A549 (cell line): Measurements from ENCODE around the gene BRAF. TPM values are rescaled to one million over a fixed set of nuclear protein-coding genes. Genes with fewer than 3 reads are reported as not detected.
A peak's percentile ranks its signal among the peaks of the same experiment; 100 is the strongest.

Source experiments
- ATAC-seq, 2 experiments: fragments of 200-7000 bp in 1 of 2; fragments of >200 bp in 1 of 2; cut with Nextera tagmentation in 1 of 2; cut with Tn5 transposase in 1 of 2; 3 replicates each; pipeline versions ENCODE4 v1.8.0 to v1.9.1; 2018 to 2020; ENCODE audit warnings: mild to moderate bottlenecking in 1 of 2, moderate library complexity in 1 of 2
- CTCF ChIA-PET: fragments of 300-600 bp; sonication (Branson Sonifier 250); formaldehyde crosslinking; extraction: SDS; loops from one replicate; lab custom pipeline; 2021; ENCODE audit warnings: antibody characterized with exemption, inconsistent platforms; lab: Yijun Ruan, JAX
- POLR2A ChIA-PET: fragments of 350-600 bp; formaldehyde crosslinking; extraction: SDS; loops from one replicate; lab custom pipeline; 2021; ENCODE audit warnings: antibody characterized with exemption, inconsistent platforms; lab: Yijun Ruan, JAX
- DNase-seq, 2 experiments: peaks; one replicate each; pipeline versions ENCODE4 v3.0.0 to v3.0.0-alpha.2; 2011 to 2016; ENCODE audit warnings: low read depth in 1 of 2, low spot score in 1 of 2
- FAIRE-seq: peaks from 2 replicates; lab custom pipeline; 2011; peaks lifted over from hg19 to GRCh38; lab: Jason Lieb, UNC
- H3K27ac ChIP-seq, 2 experiments: fragments of >200 bp; sonication (Bioruptor Twin); formaldehyde crosslinking; 3 replicates each; pipeline ENCODE4 v1.5.1; 2016 to 2017
- H3K4me1 ChIP-seq: fragments of >200 bp; sonication (Bioruptor Twin); formaldehyde crosslinking; 3 replicates; pipeline ENCODE4 v1.6.1; 2016
- H3K4me2 ChIP-seq: fragments of >200 bp; sonication (Bioruptor Twin); formaldehyde crosslinking; 3 replicates; pipeline ENCODE4 v1.6.1; 2016
- H3K4me3 ChIP-seq: fragments of >200 bp; sonication (Bioruptor Twin); formaldehyde crosslinking; 3 replicates; pipeline ENCODE4 v1.5.1; 2016
- H3K9me3 ChIP-seq: fragments of >200 bp; sonication (Bioruptor Twin); formaldehyde crosslinking; 3 replicates; pipeline ENCODE4 v1.6.1; 2016
- BHLHE40 ChIP-seq: IDR thresholded peaks from 2 replicates; pipeline ENCODE4 v1.6.1; 2012; ENCODE audit warnings: low read depth, low read length, inconsistent platforms
- CEBPB ChIP-seq, 2 experiments: fragments of >200 bp in 1 of 2; sonication (Bioruptor Twin) in 1 of 2; formaldehyde crosslinking in 1 of 2; IDR thresholded peaks; 2 replicates each; pipeline ENCODE4 v1.6.1; 2012 to 2016
- CHD2 ChIP-seq: fragments of 150-350 bp; IDR thresholded peaks from 2 replicates; pipeline ENCODE4 v1.6.1; 2014; ENCODE audit warnings: low read length; ENCODE audit not compliant: partially characterized antibody
- ESRRA ChIP-seq: fragments of 150-350 bp; IDR thresholded peaks from 2 replicates; pipeline ENCODE4 v1.6.1; 2014; ENCODE audit warnings: mild to moderate bottlenecking, low read length, borderline replicate concordance
- GATA3 ChIP-seq: IDR thresholded peaks from 2 replicates; pipeline ENCODE4 v1.6.1; 2012; ENCODE audit warnings: borderline replicate concordance
- HDAC2 ChIP-seq: fragments of 200-600 bp; sonication (generic); IDR thresholded peaks from 2 replicates; pipeline ENCODE4 v1.6.1; 2016
- HEYL ChIP-seq: fragments of 250-450 bp; sonication (Bioruptor Pico); IDR thresholded peaks from 2 replicates; pipeline ENCODE4 v1.8.0; 2021; ENCODE audit warnings: mild to moderate bottlenecking, moderate library complexity
- HOXA7 ChIP-seq: fragments of 250-450 bp; sonication (Bioruptor Pico); IDR thresholded peaks from 2 replicates; pipeline ENCODE4 v1.5.0; 2020; ENCODE audit warnings: mild to moderate bottlenecking, moderate library complexity
- JUNB ChIP-seq: fragments of >200 bp; sonication (Bioruptor Twin); formaldehyde crosslinking; IDR thresholded peaks from 2 replicates; pipeline ENCODE4 v1.6.1; 2016
- KDM1A ChIP-seq: fragments of 200-600 bp; sonication (generic); IDR thresholded peaks from 2 replicates; pipeline ENCODE4 v1.6.1; 2016; ENCODE audit warnings: low read depth, mild to moderate bottlenecking
- KDM5A ChIP-seq: fragments of 200-600 bp; sonication (generic); IDR thresholded peaks from 2 replicates; pipeline ENCODE4 v1.6.1; 2016; ENCODE audit warnings: antibody characterized with exemption, mild to moderate bottlenecking
- MAFK ChIP-seq: fragments of 450-650 bp; IDR thresholded peaks from 2 replicates; pipeline ENCODE4 v1.6.1; 2014; ENCODE audit not compliant: partially characterized antibody
- MYC ChIP-seq: IDR thresholded peaks from 2 replicates; pipeline ENCODE4 v1.6.1; 2012; ENCODE audit warnings: mild to moderate bottlenecking, inconsistent platforms, low read length, improper control_type of control experiment, borderline replicate concordance
- PHF8 ChIP-seq: fragments of 200-600 bp; sonication (generic); IDR thresholded peaks from 2 replicates; pipeline ENCODE4 v1.6.1; 2016; ENCODE audit warnings: low read depth, mild to moderate bottlenecking, antibody characterized with exemption, moderate library complexity, borderline replicate concordance
- POLR2A ChIP-seq: IDR thresholded peaks from 2 replicates; pipeline ENCODE4 v1.6.1; 2012; ENCODE audit warnings: mild to moderate bottlenecking, low read length
- POLR2AphosphoS2 ChIP-seq: conservative IDR thresholded peaks from 2 replicates; pipeline ENCODE4 v1.6.1; 2012; ENCODE audit warnings: low read length, improper control_type of control experiment, inconsistent platforms
- RCOR1 ChIP-seq: fragments of 150-350 bp; IDR thresholded peaks from 2 replicates; pipeline ENCODE4 v1.6.1; 2014; ENCODE audit warnings: antibody characterized with exemption, low read length, low read depth
- SREBF2 ChIP-seq: fragments of 450-650 bp; IDR thresholded peaks from 2 replicates; pipeline ENCODE4 v1.6.1; 2014; ENCODE audit warnings: mild to moderate bottlenecking, moderate library complexity
- TFCP2L1 ChIP-seq: fragments of 250-450 bp; sonication (Bioruptor Pico); IDR thresholded peaks from 2 replicates; pipeline ENCODE4 v1.5.0; 2021; ENCODE audit warnings: mild to moderate bottlenecking
- TP53 ChIP-seq: fragments of 250-450 bp; sonication (Bioruptor Pico); IDR thresholded peaks from 2 replicates; pipeline ENCODE4 v1.5.0; 2021; ENCODE audit warnings: mild to moderate bottlenecking, moderate library complexity
- ZC3H11A ChIP-seq: fragments of 450-650 bp; IDR thresholded peaks from 2 replicates; pipeline ENCODE4 v1.6.1; 2014; ENCODE audit warnings: antibody characterized with exemption, mild to moderate bottlenecking
- ZNF302 ChIP-seq: fragments of 250-450 bp; sonication (Bioruptor Pico); IDR thresholded peaks from 2 replicates; pipeline ENCODE4 v1.9.0; 2021; ENCODE audit warnings: inconsistent platforms, mild to moderate bottlenecking, moderate library complexity
- ZSCAN20 ChIP-seq: fragments of 250-450 bp; sonication (Bioruptor Pico); IDR thresholded peaks from 2 replicates; pipeline ENCODE4 v1.8.0; 2022; ENCODE audit warnings: mild to moderate bottlenecking, moderate library complexity
- WGBS: methylation state at CpG from one replicate; pipeline ENCODE4 v1.1.6; 2017; ENCODE audit errors: missing lambda C conversion rate; 5-methylcytosine and 5-hydroxymethylcytosine counted together
- polyA plus RNA-seq, 4 experiments: library from polyadenylated mRNA; depleted of rRNA in 3 of 4; stranded (reverse); fragments of >200 nt; fragmentation: RNase III in 1 of 4; extraction: RNeasy Plus Mini Kit Qiagen cat#74134 plus additional on column Dnase treatment in 1 of 4; gene quantifications; 2 replicates in 3 of 4; 3 replicates in 1 of 4; pipeline ENCODE4 v1.2.3, GENCODE V29; 2011 to 2017
- TF ChIP-seq, protein P1 (sequence below): IDR thresholded peaks from 2 replicates; pipeline ENCODE4 v1.6.1; 2012
- TF ChIP-seq, protein P2 (sequence below): fragments of >200 bp; sonication (Bioruptor Twin); formaldehyde crosslinking; IDR thresholded peaks from 3 replicates; pipeline ENCODE4 v1.6.1; 2016
- TF ChIP-seq, protein P3 (sequence below): IDR thresholded peaks from 2 replicates; pipeline ENCODE4 v1.6.1; 2012; ENCODE audit warnings: low read depth, borderline replicate concordance
- TF ChIP-seq, protein P4 (sequence below): fragments of 450-650 bp; IDR thresholded peaks from 2 replicates; pipeline ENCODE4 v1.6.1; 2014; ENCODE audit warnings: antibody characterized with exemption
- TF ChIP-seq, protein P5 (sequence below): fragments of 150-350 bp; IDR thresholded peaks from 2 replicates; pipeline ENCODE4 v1.6.1; 2014; ENCODE audit warnings: low read depth, mild to moderate bottlenecking, low read length
- TF ChIP-seq, protein P6 (sequence below): fragments of >200 bp; sonication (Bioruptor Twin); formaldehyde crosslinking; IDR thresholded peaks from 2 replicates; pipeline ENCODE4 v1.6.1; 2016

Gene BRAF
- polyA plus RNA-seq, 2 of the 4 experiments (the other 2 are of a cell fraction): 6.1 to 19.7 TPM

DNA sequence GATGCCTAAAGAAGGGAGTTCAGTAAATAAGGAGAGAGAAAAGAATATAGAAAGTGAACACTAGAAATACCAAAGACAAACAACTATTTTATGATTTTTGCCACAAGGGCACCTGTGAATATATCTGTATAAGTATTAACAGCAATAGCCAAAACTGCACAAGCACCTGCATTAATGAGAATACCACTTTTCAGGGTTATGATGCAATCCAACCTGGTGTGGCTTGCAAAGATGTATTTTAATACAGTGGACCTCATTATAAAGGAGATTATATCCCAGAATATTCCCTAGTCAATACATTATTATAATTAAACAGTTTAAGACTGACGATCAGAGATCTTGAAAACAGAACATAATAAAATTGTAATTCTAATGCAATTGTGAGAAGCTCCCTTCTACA lies 4.0 kb downstream of the BRAF start:
- ChIA-PET CTCF (interaction anchor here (1.4 kb wide), 2 partner anchors 16 to 110 kb away, joined by 4 read pairs; no protein-coding TSS in a partner anchor), POLR2A (no interaction called here)
- whole genome bisulfite sequencing: 91% methylated on average over 1 of the region's 1 CpG
- no peak overlapping the region for H3K27ac ChIP-seq
- H3K4me2 ChIP-seq: no peak overlapping the region
- no peak for FAIRE-seq
- H3K4me1 ChIP-seq: peaks cover 23% of the 10 kb centered on the region; the same call in 2 of the 3 replicates
- TF ChIP-seq CEBPB (IDR thresholded peaks at IDR 0.05): peak in 1 of 2 experiments; percentile 49; a peak in 2 of 4 replicates
- TF ChIP-seq MAFK: no peak
- no peak for ATAC-seq
- no peak overlapping the region for H3K4me3 ChIP-seq
- no peaks in the 10 kb centered on the region for H3K9me3 ChIP-seq
- DNase-seq: no peak

DNA sequence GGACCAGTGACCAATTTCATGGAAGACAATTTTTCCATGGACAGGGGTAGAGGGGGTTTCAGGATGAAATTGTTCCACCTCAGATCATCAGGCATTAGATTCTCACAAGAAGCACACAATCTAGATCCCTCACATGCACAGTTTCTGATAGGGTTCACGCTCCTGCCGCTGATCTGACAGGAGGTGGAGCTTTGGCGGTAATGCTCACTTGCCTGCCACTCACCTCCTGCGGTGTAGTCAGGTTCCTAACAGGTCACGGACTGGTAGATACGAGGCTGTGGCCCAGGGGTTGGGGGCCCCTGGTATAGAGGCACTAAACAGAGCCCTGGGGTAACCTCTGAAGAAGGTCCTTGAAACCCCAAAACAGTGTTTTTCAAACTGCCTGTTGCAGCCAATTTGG lies 6.5 kb downstream of the BRAF start:
- CTCF ChIA-PET: interaction anchor here (1.4 to 1.5 kb wide), 2 partner anchors 17 to 107 kb away, joined by 3 read pairs; no protein-coding TSS in a partner anchor
- POLR2A ChIA-PET: no interaction called here
- DNase-seq (no peak), ATAC-seq (no peak), FAIRE-seq (no peak)
- TF ChIP-seq KDM5A (no peak), HDAC2 (no peak), POLR2AphosphoS2 (no peak), KDM1A (no peak), BHLHE40 (no peak), TFCP2L1 (no peak), ESRRA (no peak), RCOR1 (no peak), POLR2A (no peak), TP53 (no peak), CHD2 (no peak), JUNB (no peak), ZNF302 (CRISPR knock-in tag) (no peak)
- TF ChIP-seq, protein P1, sequence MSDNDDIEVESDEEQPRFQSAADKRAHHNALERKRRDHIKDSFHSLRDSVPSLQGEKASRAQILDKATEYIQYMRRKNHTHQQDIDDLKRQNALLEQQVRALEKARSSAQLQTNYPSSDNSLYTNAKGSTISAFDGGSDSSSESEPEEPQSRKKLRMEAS: no peak
- TF ChIP-seq, protein P2, sequence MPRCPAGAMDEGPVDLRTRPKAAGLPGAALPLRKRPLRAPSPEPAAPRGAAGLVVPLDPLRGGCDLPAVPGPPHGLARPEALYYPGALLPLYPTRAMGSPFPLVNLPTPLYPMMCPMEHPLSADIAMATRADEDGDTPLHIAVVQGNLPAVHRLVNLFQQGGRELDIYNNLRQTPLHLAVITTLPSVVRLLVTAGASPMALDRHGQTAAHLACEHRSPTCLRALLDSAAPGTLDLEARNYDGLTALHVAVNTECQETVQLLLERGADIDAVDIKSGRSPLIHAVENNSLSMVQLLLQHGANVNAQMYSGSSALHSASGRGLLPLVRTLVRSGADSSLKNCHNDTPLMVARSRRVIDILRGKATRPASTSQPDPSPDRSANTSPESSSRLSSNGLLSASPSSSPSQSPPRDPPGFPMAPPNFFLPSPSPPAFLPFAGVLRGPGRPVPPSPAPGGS: no peak
- TF ChIP-seq, protein P3, sequence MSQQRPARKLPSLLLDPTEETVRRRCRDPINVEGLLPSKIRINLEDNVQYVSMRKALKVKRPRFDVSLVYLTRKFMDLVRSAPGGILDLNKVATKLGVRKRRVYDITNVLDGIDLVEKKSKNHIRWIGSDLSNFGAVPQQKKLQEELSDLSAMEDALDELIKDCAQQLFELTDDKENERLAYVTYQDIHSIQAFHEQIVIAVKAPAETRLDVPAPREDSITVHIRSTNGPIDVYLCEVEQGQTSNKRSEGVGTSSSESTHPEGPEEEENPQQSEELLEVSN: no peak
- peaks cover 34% of the 10 kb centered on the region for H3K4me1 ChIP-seq
- 98% methylated on average over 6 of the region's 6 CpGs for WGBS
- H3K4me3 ChIP-seq: no peak overlapping the region
- no peak overlapping the region for H3K27ac ChIP-seq
- no peaks in the 10 kb centered on the region for H3K9me3 ChIP-seq
- H3K4me2 ChIP-seq: no peak overlapping the region

DNA sequence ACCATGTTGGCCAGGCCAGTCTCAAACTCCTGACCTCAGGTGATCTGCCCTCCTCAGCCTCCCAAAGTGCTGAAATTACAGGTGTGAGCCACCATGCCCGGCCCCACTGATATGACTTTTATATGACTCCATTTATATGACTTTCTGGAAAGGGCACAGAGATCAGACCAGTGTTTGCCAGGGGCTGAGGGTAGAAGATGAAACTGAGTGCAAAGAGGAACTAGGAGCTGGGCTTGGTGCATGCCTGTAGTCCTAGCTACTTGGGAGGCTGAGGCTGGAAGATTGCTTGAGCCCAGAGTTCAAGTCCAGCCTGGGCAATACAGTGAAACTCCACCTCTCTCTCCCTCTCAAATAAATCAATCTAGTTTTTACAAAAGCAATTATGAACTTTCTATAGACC lies 7.5 kb downstream of the BRAF start:
- no peak for TF ChIP-seq MAFK
- no peak for TF ChIP-seq PHF8
- TF ChIP-seq ZC3H11A: no peak
- no peak for TF ChIP-seq HEYL (CRISPR knock-in tag)
- TF ChIP-seq, protein P4, sequence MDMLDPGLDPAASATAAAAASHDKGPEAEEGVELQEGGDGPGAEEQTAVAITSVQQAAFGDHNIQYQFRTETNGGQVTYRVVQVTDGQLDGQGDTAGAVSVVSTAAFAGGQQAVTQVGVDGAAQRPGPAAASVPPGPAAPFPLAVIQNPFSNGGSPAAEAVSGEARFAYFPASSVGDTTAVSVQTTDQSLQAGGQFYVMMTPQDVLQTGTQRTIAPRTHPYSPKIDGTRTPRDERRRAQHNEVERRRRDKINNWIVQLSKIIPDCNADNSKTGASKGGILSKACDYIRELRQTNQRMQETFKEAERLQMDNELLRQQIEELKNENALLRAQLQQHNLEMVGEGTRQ: no peak
- no peak for TF ChIP-seq HDAC2
- TF ChIP-seq, protein P1: no peak
- TF ChIP-seq GATA3: no peak
- TF ChIP-seq HOXA7 (CRISPR knock-in tag): no peak
- no peak for TF ChIP-seq KDM1A
- no peak for TF ChIP-seq ZSCAN20 (CRISPR knock-in tag)
- no peak for TF ChIP-seq MYC
- no peak for TF ChIP-seq SREBF2
- TF ChIP-seq, protein P5, sequence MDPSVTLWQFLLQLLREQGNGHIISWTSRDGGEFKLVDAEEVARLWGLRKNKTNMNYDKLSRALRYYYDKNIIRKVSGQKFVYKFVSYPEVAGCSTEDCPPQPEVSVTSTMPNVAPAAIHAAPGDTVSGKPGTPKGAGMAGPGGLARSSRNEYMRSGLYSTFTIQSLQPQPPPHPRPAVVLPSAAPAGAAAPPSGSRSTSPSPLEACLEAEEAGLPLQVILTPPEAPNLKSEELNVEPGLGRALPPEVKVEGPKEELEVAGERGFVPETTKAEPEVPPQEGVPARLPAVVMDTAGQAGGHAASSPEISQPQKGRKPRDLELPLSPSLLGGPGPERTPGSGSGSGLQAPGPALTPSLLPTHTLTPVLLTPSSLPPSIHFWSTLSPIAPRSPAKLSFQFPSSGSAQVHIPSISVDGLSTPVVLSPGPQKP: no peak
- TF ChIP-seq, protein P6, sequence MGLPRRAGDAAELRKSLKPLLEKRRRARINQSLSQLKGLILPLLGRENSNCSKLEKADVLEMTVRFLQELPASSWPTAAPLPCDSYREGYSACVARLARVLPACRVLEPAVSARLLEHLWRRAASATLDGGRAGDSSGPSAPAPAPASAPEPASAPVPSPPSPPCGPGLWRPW: no peak
- no peak for TF ChIP-seq JUNB
- ATAC-seq (no peak), DNase-seq (no peak), FAIRE-seq (no peak)
- ChIA-PET POLR2A (no interaction called here), CTCF (interaction anchor here (1.4 kb wide), 1 partner anchor 16 kb away, joined by 3 read pairs; no protein-coding TSS in a partner anchor)
- H3K9me3 ChIP-seq: no peaks in the 10 kb centered on the region
- peaks cover 30% of the 10 kb centered on the region for H3K4me1 ChIP-seq
- no peak overlapping the region for H3K4me3 ChIP-seq
- 92% methylated on average over 1 of the region's 1 CpG for WGBS
- H3K4me2 ChIP-seq: no peak overlapping the region
- no peak overlapping the region for H3K27ac ChIP-seq
